H9 (cell line): ENCODE measurements around the gene RAB29. TPM values are rescaled to one million over a fixed set of nuclear protein-coding genes. Genes with fewer than 3 reads are reported as not detected.

Source experiments
- DNase-seq: peaks from one replicate; pipeline ENCODE4 v3.0.0-alpha.2; 2017
- H2AFZ ChIP-seq: one replicate; pipeline ENCODE4 v1.6.1; 2013; ENCODE audit warnings: mild to moderate bottlenecking, low read length, control low read depth, moderate library complexity
- H2AK5ac ChIP-seq: 2 replicates; pipeline ENCODE4 v1.6.1; 2013; ENCODE audit warnings: low read length, control low read depth, mixed read lengths; ENCODE audit not compliant: insufficient read length
- H2BK120ac ChIP-seq: one replicate; pipeline ENCODE4 v1.6.1; 2013; ENCODE audit warnings: low read depth, mild to moderate bottlenecking, low read length, control low read depth, inconsistent platforms; ENCODE audit not compliant: poor library complexity, severe bottlenecking
- H2BK12ac ChIP-seq: 2 replicates; pipeline ENCODE4 v1.6.1; 2013; ENCODE audit warnings: low read length, control low read depth, mixed read lengths, low read depth; ENCODE audit not compliant: insufficient read length
- H2BK15ac ChIP-seq: 2 replicates; pipeline ENCODE4 v1.6.1; 2013; ENCODE audit warnings: low read depth, low read length, control low read depth
- H2BK20ac ChIP-seq: one replicate; pipeline ENCODE4 v1.6.1; 2013; ENCODE audit warnings: low read depth, mild to moderate bottlenecking, low read length, control low read depth, inconsistent platforms; ENCODE audit not compliant: poor library complexity, severe bottlenecking
- H2BK5ac ChIP-seq: 2 replicates; pipeline ENCODE4 v1.6.1; 2013; ENCODE audit warnings: low read length, control low read depth, mixed read lengths; ENCODE audit not compliant: insufficient read length
- H3K14ac ChIP-seq: 2 replicates; pipeline ENCODE4 v1.6.1; 2013; ENCODE audit warnings: low read length, control low read depth; ENCODE audit not compliant: insufficient read depth
- H3K18ac ChIP-seq: 2 replicates; pipeline ENCODE4 v1.6.1; 2013; ENCODE audit warnings: low read depth, mild to moderate bottlenecking, mixed read lengths, low read length, control low read depth; ENCODE audit not compliant: insufficient read length
- H3K23ac ChIP-seq: 2 replicates; pipeline ENCODE4 v1.6.1; 2013; ENCODE audit warnings: low read length, control low read depth, mixed read lengths, low read depth; ENCODE audit not compliant: insufficient read length
- H3K23me2 ChIP-seq: 2 replicates; pipeline ENCODE4 v1.6.1; 2013; ENCODE audit warnings: low read depth, mild to moderate bottlenecking, mixed read lengths, low read length, control low read depth; ENCODE audit not compliant: insufficient read length, poor library complexity, severe bottlenecking
- H3K27ac ChIP-seq: 2 replicates; pipeline ENCODE4 v1.5.1; 2013; ENCODE audit warnings: low read length, control low read depth, mixed read lengths, low read depth; ENCODE audit not compliant: insufficient read length
- H3K27me3 ChIP-seq: 2 replicates; pipeline ENCODE4 v1.6.1; 2013; ENCODE audit warnings: low read length, control low read depth, inconsistent platforms; ENCODE audit not compliant: insufficient read depth
- H3K4ac ChIP-seq: 2 replicates; pipeline ENCODE4 v1.6.1; 2013; ENCODE audit warnings: low read depth, mild to moderate bottlenecking, control low read depth, inconsistent platforms, low read length, moderate library complexity
- H3K4me1 ChIP-seq: 2 replicates; pipeline ENCODE4 v1.6.1; 2013; ENCODE audit warnings: low read length, control low read depth, inconsistent platforms; ENCODE audit not compliant: insufficient read depth
- H3K4me2 ChIP-seq: 2 replicates; pipeline ENCODE4 v1.6.1; 2013; ENCODE audit warnings: low read length, control low read depth, mixed read lengths; ENCODE audit not compliant: insufficient read length, insufficient read depth
- H3K56ac ChIP-seq: 2 replicates; pipeline ENCODE4 v1.6.1; 2013; ENCODE audit warnings: low read depth, mild to moderate bottlenecking, mixed read lengths, low read length, control low read depth; ENCODE audit not compliant: insufficient read length
- H3K79me1 ChIP-seq: 2 replicates; pipeline ENCODE4 v1.6.1; 2013; ENCODE audit warnings: low read depth, mild to moderate bottlenecking, moderate library complexity, low read length, control low read depth, inconsistent platforms; ENCODE audit not compliant: insufficient read depth, poor library complexity, severe bottlenecking
- H3K79me2 ChIP-seq: 2 replicates; pipeline ENCODE4 v1.6.1; 2013; ENCODE audit warnings: low read length, control low read depth, inconsistent platforms; ENCODE audit not compliant: insufficient read depth
- H3K9ac ChIP-seq: 2 replicates; pipeline ENCODE4 v1.6.1; 2013; ENCODE audit warnings: low read length, control low read depth, mixed read lengths; ENCODE audit not compliant: insufficient read length; ENCODE audit errors: extremely low read depth
- H3K9me3 ChIP-seq: one replicate; pipeline ENCODE4 v1.6.1; 2013; ENCODE audit warnings: low read depth, low read length, inconsistent platforms; ENCODE audit not compliant: control insufficient read depth
- H3T11ph ChIP-seq: one replicate; pipeline ENCODE4 v1.6.1; 2013; ENCODE audit warnings: mild to moderate bottlenecking, low read length, control low read depth, inconsistent platforms
- H4K20me1 ChIP-seq: one replicate; pipeline ENCODE4 v1.6.1; 2013; ENCODE audit not compliant: control insufficient read depth, insufficient read length, insufficient read depth
- H4K5ac ChIP-seq: 2 replicates; pipeline ENCODE4 v1.6.1; 2013; ENCODE audit warnings: low read depth, mild to moderate bottlenecking, mixed read lengths, low read length, control low read depth; ENCODE audit not compliant: insufficient read length
- H4K8ac ChIP-seq: replicated peaks from 2 replicates; pipeline ENCODE4 v1.6.1; 2013; ENCODE audit warnings: low read length, control low read depth, mixed read lengths, low read depth; ENCODE audit not compliant: insufficient read length
- H4K91ac ChIP-seq: 2 replicates; pipeline ENCODE4 v1.6.1; 2013; ENCODE audit warnings: low read depth, mild to moderate bottlenecking, moderate library complexity, mixed read lengths, low read length, control low read depth; ENCODE audit not compliant: insufficient read length
- H3K27ac Mint-ChIP-seq, 3 experiments: 2 replicates in 2 of 3; 3 replicates in 1 of 3; pipeline ENCODE4 v1.8.0; 2020 to 2021; ENCODE audit warnings: mixed read lengths in 3 of 3, mild to moderate bottlenecking in 1 of 3, moderate library complexity in 1 of 3
- H3K27me3 Mint-ChIP-seq: 2 replicates; pipeline ENCODE4 v1.8.0; 2021; ENCODE audit warnings: low read depth, mild to moderate bottlenecking, moderate library complexity, mixed read lengths
- H3K36me3 Mint-ChIP-seq, 3 experiments: 2 replicates in 2 of 3; 3 replicates in 1 of 3; pipeline ENCODE4 v1.8.0; 2020 to 2021; ENCODE audit warnings: low read depth in 3 of 3, mixed read lengths in 3 of 3; ENCODE audit not compliant: insufficient read depth in 1 of 3
- H3K4me1 Mint-ChIP-seq, 2 experiments: 2 replicates each; pipeline ENCODE4 v1.8.0; 2020; ENCODE audit warnings: mixed read lengths in 2 of 2
- H3K4me3 Mint-ChIP-seq, 2 experiments: 2 replicates in 1 of 2; 3 replicates in 1 of 2; pipeline ENCODE4 v1.8.0; 2020 to 2021; ENCODE audit warnings: mild to moderate bottlenecking in 2 of 2, mixed read lengths in 2 of 2, moderate library complexity in 1 of 2
- H3K9me3 Mint-ChIP-seq, 2 experiments: 2 replicates in 1 of 2; 3 replicates in 1 of 2; pipeline ENCODE4 v1.8.0; 2020; ENCODE audit warnings: mild to moderate bottlenecking in 2 of 2, mixed read lengths in 2 of 2, moderate library complexity in 1 of 2
- WGBS: extraction: QIAGEN DNeasy Blood & Tissue Kit; methylation state at CpG from one replicate; pipeline ENCODE4 v1.1.7; 2013; ENCODE audit warnings: missing lambda C conversion rate, low lambda C conversion rate, mixed read lengths; ENCODE audit not compliant: insufficient read length; ENCODE audit errors: extremely low coverage; 5-methylcytosine and 5-hydroxymethylcytosine counted together
- total RNA-seq: library from RNA; stranded (reverse); gene quantifications from 2 replicates; pipeline ENCODE4 v1.2.1, GENCODE V29; 2021
- TF ChIP-seq, protein P1 (sequence below): fragments of 200-600 bp; sonication (generic); conservative IDR thresholded peaks from 3 replicates; pipeline ENCODE4 v1.8.0; 2021; ENCODE audit warnings: antibody characterized with exemption, mild to moderate bottlenecking

The RAB29 gene
- total RNA-seq, 1 experiment from 2014 or later: 4.2 TPM

DNA sequence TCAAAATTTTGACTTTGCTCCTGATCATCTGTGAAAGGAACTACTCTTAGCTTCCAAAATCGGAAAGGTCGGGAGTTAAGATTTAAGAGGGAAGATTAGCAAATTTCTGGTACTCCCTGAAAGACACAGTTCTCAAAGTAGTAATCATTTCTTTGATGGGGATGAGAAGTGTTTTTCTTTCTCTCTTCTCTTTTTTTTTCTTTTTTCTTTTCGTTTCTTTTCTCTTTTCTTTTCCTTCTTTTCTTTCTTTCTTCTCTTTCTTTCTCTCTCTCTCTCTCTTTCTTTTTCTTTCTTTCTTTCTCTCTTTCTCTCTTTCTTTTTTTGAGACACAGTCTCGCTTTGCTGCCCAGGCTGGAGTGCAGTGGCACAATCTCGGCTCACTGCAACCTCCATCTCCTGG, 5.1 kb upstream of the RAB29 start:
- Histone ChIP-seq H4K91ac (no peak overlapping the region), H3K27me3 (no peaks in the 10 kb centered on the region; the same call in 1 of the 2 replicates), H3K23ac (no peak overlapping the region), H3K79me1 (no peaks in the 10 kb centered on the region), H3K18ac (no peak overlapping the region), H3K27ac (no peak overlapping the region), H3K23me2 (no peaks in the 10 kb centered on the region), H2BK15ac (no peak overlapping the region), H2AK5ac (no peak overlapping the region), H3K9me3 (no peaks in the 10 kb centered on the region), H3K4me2 (no peak overlapping the region), H3K14ac (no peak overlapping the region), H3T11ph (no peak overlapping the region), H3K9ac (no peak overlapping the region), H3K79me2 (no peaks in the 10 kb centered on the region), H2BK12ac (no peak overlapping the region), H3K4me1 (no peaks in the 10 kb centered on the region), H4K20me1 (no peaks in the 10 kb centered on the region), H4K5ac (no peak overlapping the region), H4K8ac (no peak overlapping the region), H2BK120ac (no peak overlapping the region), H2AFZ (no peak overlapping the region), H2BK20ac (no peak overlapping the region), H2BK5ac (no peak overlapping the region), H3K56ac (no peak overlapping the region), H3K4ac (no peak overlapping the region)
- Mint-ChIP-seq H3K4me3 (no peak overlapping the region), H3K27ac (no peak overlapping the region), H3K27me3 (peaks cover 26% of the 10 kb centered on the region), H3K4me1 (peaks cover 3% of the 10 kb centered on the region in 2 experiments; a peak in 3 of 4 replicates), H3K9me3 (peaks cover 8 to 11% of the 10 kb centered on the region in 2 experiments; a peak in 4 of 5 replicates), H3K36me3 (peaks cover 0 to 3% (median 2%) of the 10 kb centered on the region in 3 experiments; a peak in 3 of 7 replicates)
- no CpG with 5 or more reads among the region's 5 CpGs for WGBS
- no peak for DNase-seq
- TF ChIP-seq, protein P1, sequence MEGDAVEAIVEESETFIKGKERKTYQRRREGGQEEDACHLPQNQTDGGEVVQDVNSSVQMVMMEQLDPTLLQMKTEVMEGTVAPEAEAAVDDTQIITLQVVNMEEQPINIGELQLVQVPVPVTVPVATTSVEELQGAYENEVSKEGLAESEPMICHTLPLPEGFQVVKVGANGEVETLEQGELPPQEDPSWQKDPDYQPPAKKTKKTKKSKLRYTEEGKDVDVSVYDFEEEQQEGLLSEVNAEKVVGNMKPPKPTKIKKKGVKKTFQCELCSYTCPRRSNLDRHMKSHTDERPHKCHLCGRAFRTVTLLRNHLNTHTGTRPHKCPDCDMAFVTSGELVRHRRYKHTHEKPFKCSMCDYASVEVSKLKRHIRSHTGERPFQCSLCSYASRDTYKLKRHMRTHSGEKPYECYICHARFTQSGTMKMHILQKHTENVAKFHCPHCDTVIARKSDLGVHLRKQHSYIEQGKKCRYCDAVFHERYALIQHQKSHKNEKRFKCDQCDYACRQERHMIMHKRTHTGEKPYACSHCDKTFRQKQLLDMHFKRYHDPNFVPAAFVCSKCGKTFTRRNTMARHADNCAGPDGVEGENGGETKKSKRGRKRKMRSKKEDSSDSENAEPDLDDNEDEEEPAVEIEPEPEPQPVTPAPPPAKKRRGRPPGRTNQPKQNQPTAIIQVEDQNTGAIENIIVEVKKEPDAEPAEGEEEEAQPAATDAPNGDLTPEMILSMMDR: no peak
